WTC11 (cell line): ENCODE results near the gene FITM2.

Experiments used
- AFF4 ChIP-seq: sonication (generic); formaldehyde crosslinking; IDR thresholded peaks from 2 replicates; pipeline ENCODE4 v1.8.1; 2023; ENCODE audit warnings: mild to moderate bottlenecking, missing genetic modification reagents, borderline replicate concordance
- ATF3 ChIP-seq: sonication (generic); formaldehyde crosslinking; conservative IDR thresholded peaks from 2 replicates; pipeline ENCODE4 v1.8.1; 2022; ENCODE audit warnings: mild to moderate bottlenecking, missing genetic modification reagents
- CTCF ChIP-seq: fragments of 200-600 bp; IDR thresholded peaks from 2 replicates; pipeline ENCODE4 v1.8.0; 2022; ENCODE audit warnings: antibody characterized with exemption
- HMGA2 ChIP-seq: fragments of 250-450 bp; sonication (Bioruptor Pico); IDR thresholded peaks from 2 replicates; pipeline ENCODE4 v1.4.0; 2021; ENCODE audit warnings: mild to moderate bottlenecking, moderate library complexity
- MAX ChIP-seq: sonication (generic); formaldehyde crosslinking; IDR thresholded peaks from 2 replicates; pipeline ENCODE4 v1.8.0; 2022; ENCODE audit warnings: mild to moderate bottlenecking, missing genetic modification reagents
- SMAD3 ChIP-seq: sonication (generic); formaldehyde crosslinking; IDR thresholded peaks from 2 replicates; pipeline ENCODE4 v1.8.0; 2022; ENCODE audit warnings: missing genetic modification reagents, mild to moderate bottlenecking, borderline replicate concordance
- USF1 ChIP-seq: sonication (generic); formaldehyde crosslinking; IDR thresholded peaks from 2 replicates; pipeline ENCODE4 v1.8.0; 2022; ENCODE audit warnings: mild to moderate bottlenecking, missing genetic modification reagents
- ZNF281 ChIP-seq: sonication (generic); formaldehyde crosslinking; IDR thresholded peaks from 2 replicates; pipeline ENCODE4 v1.8.0; 2023; ENCODE audit warnings: mild to moderate bottlenecking, missing genetic modification reagents

- TF ChIP-seq ATF3 (CRISPR knock-in tag) (no peak), CTCF (no peak), HMGA2 (CRISPR knock-in tag) (no peak), SMAD3 (no peak), AFF4 (CRISPR knock-in tag) (no peak), ZNF281 (CRISPR knock-in tag) (no peak), MAX (no peak), USF1 (no peak)
Observed at GRCh38 chr20:44314870-44315269, 3.9 kb upstream of the FITM2 start.
